ENCODE measurements around the gene KRT7.

DNA sequence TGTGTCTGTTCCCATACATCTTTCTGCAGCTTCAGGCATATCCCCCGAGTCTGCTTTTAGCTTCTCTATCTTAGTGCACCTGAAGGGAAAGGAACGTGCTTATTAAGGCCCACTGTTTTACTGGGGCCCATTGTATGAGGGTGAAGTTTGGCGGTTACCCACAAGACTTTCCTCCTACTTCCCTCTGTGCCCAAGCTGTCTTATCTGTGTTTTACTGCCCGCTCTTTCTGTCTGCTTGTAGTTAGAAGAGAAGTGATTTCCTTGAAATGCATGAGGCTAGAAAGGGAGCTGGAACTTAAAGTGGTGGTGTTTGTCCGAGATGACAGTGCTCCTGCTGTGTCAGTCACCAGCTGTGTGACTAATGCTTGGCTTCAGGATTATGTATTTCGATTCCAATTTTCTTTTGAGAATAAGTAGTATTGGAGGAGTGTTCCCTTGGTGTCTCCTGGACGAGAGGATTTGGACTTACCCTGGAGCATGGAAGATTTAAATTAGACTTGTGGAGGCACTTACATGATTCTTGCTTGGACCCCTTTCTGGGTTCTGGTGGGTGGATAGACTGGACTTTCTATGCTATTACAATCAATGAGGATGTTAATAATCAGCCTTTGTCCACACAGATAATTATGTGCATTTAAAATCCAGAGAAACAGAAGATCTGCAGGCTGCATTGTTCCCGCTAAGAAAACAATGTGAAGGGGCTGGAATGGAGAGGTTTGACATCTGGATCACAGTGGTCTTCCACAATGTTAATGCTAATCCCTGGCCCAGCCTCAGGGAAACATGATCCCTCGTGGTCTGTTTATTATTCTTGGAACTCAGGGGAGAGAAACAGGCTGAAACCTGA, 27.5 kb downstream of the KRT7 start:
- TF ChIP-seq, protein P1, sequence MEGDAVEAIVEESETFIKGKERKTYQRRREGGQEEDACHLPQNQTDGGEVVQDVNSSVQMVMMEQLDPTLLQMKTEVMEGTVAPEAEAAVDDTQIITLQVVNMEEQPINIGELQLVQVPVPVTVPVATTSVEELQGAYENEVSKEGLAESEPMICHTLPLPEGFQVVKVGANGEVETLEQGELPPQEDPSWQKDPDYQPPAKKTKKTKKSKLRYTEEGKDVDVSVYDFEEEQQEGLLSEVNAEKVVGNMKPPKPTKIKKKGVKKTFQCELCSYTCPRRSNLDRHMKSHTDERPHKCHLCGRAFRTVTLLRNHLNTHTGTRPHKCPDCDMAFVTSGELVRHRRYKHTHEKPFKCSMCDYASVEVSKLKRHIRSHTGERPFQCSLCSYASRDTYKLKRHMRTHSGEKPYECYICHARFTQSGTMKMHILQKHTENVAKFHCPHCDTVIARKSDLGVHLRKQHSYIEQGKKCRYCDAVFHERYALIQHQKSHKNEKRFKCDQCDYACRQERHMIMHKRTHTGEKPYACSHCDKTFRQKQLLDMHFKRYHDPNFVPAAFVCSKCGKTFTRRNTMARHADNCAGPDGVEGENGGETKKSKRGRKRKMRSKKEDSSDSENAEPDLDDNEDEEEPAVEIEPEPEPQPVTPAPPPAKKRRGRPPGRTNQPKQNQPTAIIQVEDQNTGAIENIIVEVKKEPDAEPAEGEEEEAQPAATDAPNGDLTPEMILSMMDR (IDR thresholded peaks at IDR 0.05; ENCODE audit: extremely low read depth in 1 of 2, insufficient read depth in 1 of 2, low read depth in 1 of 2, low read length in 2 of 2): no peak
- TF ChIP-seq EZH2 (IDR thresholded peaks at IDR 0.05; ENCODE audit: borderline replicate concordance, low read depth, low read length, severe bottlenecking) (no peak), POLR2A (IDR thresholded peaks at IDR 0.05; ENCODE audit: low read depth, low read length) (no peak), JUN (IDR thresholded peaks at IDR 0.05; ENCODE audit: borderline replicate concordance, insufficient read depth, insufficient read length, low read depth) (no peak), MYC (IDR thresholded peaks at IDR 0.05; ENCODE audit: low read depth, low read length) (no peak), POLR2AphosphoS5 (IDR thresholded peaks at IDR 0.05; ENCODE audit: insufficient read depth, low read depth, low read length) (no peak)
- TF ChIP-seq, protein P2, sequence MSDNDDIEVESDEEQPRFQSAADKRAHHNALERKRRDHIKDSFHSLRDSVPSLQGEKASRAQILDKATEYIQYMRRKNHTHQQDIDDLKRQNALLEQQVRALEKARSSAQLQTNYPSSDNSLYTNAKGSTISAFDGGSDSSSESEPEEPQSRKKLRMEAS (IDR thresholded peaks at IDR 0.05; ENCODE audit: insufficient read depth, insufficient read length): no peak
